ENCODE measurements around the gene CHCHD4. TPM values are rescaled to one million over a fixed set of nuclear protein-coding genes. Genes with fewer than 3 reads are reported as not detected.

The CHCHD4 gene
- polyA plus RNA-seq, 3 donors: 6.5 to 13.8 (median 13.6) TPM

- H3K4me3 Mint-ChIP-seq: no peak overlapping the region
- peak overlapping the region in 2 of 7 donors; percentile 19 to 61 for H3K27ac Mint-ChIP-seq
- Histone ChIP-seq H3K79me2 (ENCODE audit: insufficient read depth, low read length) (peaks cover 13% of the 10 kb centered on the region), H4K20me1 (ENCODE audit: insufficient read depth, low read length) (peaks cover 21% of the 10 kb centered on the region), H3K27ac (ENCODE audit: low read depth in 1 of 2, low read length in 2 of 2) (no peak overlapping the region), H3K36me3 (replicated peaks in 1 of 2; ENCODE audit: control insufficient read depth in 1 of 2, insufficient read depth in 2 of 2, low read length in 2 of 2) (peaks cover 79 to 99% of the 10 kb centered on the region in 2 donors), H3K4me1 (ENCODE audit: control insufficient read depth in 1 of 2, insufficient read depth in 2 of 2, low read length in 2 of 2) (no peaks in the 10 kb centered on the region), H3K9me3 (replicated peaks in 1 of 2; ENCODE audit: control insufficient read depth in 1 of 2, insufficient read depth in 1 of 2, low read length in 2 of 2) (no peaks in the 10 kb centered on the region), H3K9ac (ENCODE audit: insufficient read depth, low read length, poor library complexity, severe bottlenecking) (no peak overlapping the region), H3K4me2 (replicated peaks; ENCODE audit: extremely low read depth, low read length, poor library complexity, severe bottlenecking) (no peak overlapping the region), H3K27me3 (ENCODE audit: control insufficient read depth in 2 of 2, insufficient read depth in 2 of 2, low read length in 2 of 2) (no peaks in the 10 kb centered on the region), H2AFZ (ENCODE audit: insufficient read depth, low read depth, low read length, poor library complexity, severe bottlenecking) (no peak overlapping the region), H3K4me3 (replicated peaks in 1 of 3; ENCODE audit: low read depth in 2 of 3, low read length in 3 of 3) (no peak overlapping the region)
- H3K27me3 Mint-ChIP-seq (ENCODE audit: low read depth in 3 of 3): peaks cover 0 to 2% (median 2%) of the 10 kb centered on the region in 3 donors
- 100% methylated on average over 3 of the region's 6 CpGs for WGBS (ENCODE audit: insufficient coverage)
- no peaks in the 10 kb centered on the region for H3K9me3 Mint-ChIP-seq
- no peak for DNase-seq
- intact Hi-C loops (cut with micrococcal nuclease): no loop called here
- no peak for TF ChIP-seq CTCF (IDR thresholded peaks at IDR 0.05)
- peaks cover 85 to 87% of the 10 kb centered on the region in 2 donors for H3K36me3 Mint-ChIP-seq
- H3K4me1 Mint-ChIP-seq: peaks cover 7% of the 10 kb centered on the region
Observed at GRCh38 chr3:14132689-14133088, 8.0 kb upstream of the CHCHD4 start.

- H3K4me3 Mint-ChIP-seq: no peak overlapping the region
- H2AFZ ChIP-seq (ENCODE audit: insufficient read depth, low read depth, low read length, poor library complexity, severe bottlenecking): no peak overlapping the region
- no peaks in the 10 kb centered on the region for H3K4me1 ChIP-seq (ENCODE audit: control insufficient read depth in 1 of 2, insufficient read depth in 2 of 2, low read length in 2 of 2)
- no peaks in the 10 kb centered on the region for H3K9me3 Mint-ChIP-seq
- 91% methylated on average over 8 of the region's 8 CpGs for WGBS (ENCODE audit: insufficient coverage)
- DNase-seq: no peak
- H3K4me1 Mint-ChIP-seq: peaks cover 12% of the 10 kb centered on the region
- H3K79me2 ChIP-seq (ENCODE audit: insufficient read depth, low read length): peaks cover 19% of the 10 kb centered on the region
- no peak overlapping the region for H3K4me2 ChIP-seq (replicated peaks; ENCODE audit: extremely low read depth, low read length, poor library complexity, severe bottlenecking)
- H4K20me1 ChIP-seq (ENCODE audit: insufficient read depth, low read length): peaks cover 26% of the 10 kb centered on the region
- peaks cover under 1 to 2% (median 2%) of the 10 kb centered on the region in 3 donors for H3K27me3 Mint-ChIP-seq (ENCODE audit: low read depth in 3 of 3)
- no peak for TF ChIP-seq CTCF (IDR thresholded peaks at IDR 0.05)
- no peak overlapping the region for H3K4me3 ChIP-seq (replicated peaks in 1 of 3; ENCODE audit: low read depth in 2 of 3, low read length in 3 of 3)
- H3K36me3 ChIP-seq (replicated peaks in 1 of 2; ENCODE audit: control insufficient read depth in 1 of 2, insufficient read depth in 2 of 2, low read length in 2 of 2): peaks cover 77 to 99% of the 10 kb centered on the region in 2 donors
- H3K27ac Mint-ChIP-seq: peak overlapping the region in 1 of 7 donors; percentile 61
- no peaks in the 10 kb centered on the region for H3K27me3 ChIP-seq (ENCODE audit: control insufficient read depth in 2 of 2, insufficient read depth in 2 of 2, low read length in 2 of 2)
- intact Hi-C loops (cut with micrococcal nuclease): no loop called here
- H3K9ac ChIP-seq (ENCODE audit: insufficient read depth, low read length, poor library complexity, severe bottlenecking): no peak overlapping the region
- no peak overlapping the region for H3K27ac ChIP-seq (ENCODE audit: low read depth in 1 of 2, low read length in 2 of 2)
- peaks cover 83 to 89% of the 10 kb centered on the region in 2 donors for H3K36me3 Mint-ChIP-seq
- H3K9me3 ChIP-seq (replicated peaks in 1 of 2; ENCODE audit: control insufficient read depth in 1 of 2, insufficient read depth in 1 of 2, low read length in 2 of 2): no peaks in the 10 kb centered on the region
Observed at GRCh38 chr3:14132120-14132519, 7.5 kb upstream of the CHCHD4 start.
